GM19324 (cell line): ENCODE measurements around the gene ZDHHC14.

Source experiments
- ATAC-seq: cut with Tn5 transposase; IDR thresholded peaks from one replicate; pipeline ENCODE4 v1.9.1; 2021; ENCODE audit warnings: mild to moderate bottlenecking, moderate library complexity; ENCODE audit not compliant: unreplicated experiment, low FRiP score

The ZDHHC14 gene

GRCh38 chr6:157486572-157486971 is 105.6 kb downstream of the ZDHHC14 start:
- no peak for ATAC-seq

DNA sequence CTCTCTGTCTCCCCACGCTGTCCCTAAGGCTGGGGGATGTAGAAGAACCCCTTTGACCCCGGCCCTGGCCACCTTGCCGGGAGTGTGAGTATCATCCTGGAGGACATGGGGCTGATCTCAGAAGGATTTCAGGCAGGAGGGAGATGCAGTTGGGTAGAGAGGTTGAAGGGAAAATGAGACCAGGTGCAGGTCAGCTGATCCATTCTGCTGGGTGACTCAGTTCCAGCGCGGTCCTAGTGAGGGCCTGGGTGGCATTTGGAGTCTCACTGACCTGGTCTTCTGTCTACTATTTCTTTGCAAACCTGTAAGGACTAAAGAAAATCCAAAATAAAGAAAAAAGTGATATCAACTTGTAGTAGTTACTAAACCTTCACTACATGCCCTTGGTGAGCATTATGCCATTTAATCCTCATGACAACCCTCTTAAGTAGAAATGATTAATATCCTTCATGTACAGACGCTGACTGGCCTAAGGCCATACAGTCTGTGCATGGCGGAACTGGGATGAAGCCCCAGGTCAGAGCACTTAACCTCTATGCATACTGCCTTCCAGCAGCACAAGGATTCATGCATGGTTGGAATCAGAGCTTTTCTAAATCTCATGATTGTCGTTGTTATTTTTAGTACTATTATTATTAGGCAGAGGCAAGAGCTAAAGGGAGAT is 106.3 kb downstream of the ZDHHC14 start:
- ATAC-seq = no peak

- no peak for ATAC-seq
These were observed 107.1 kb downstream of the ZDHHC14 start for GRCh38 chr6:157488058-157488457.

GRCh38 chr6:157488716-157489118 is 107.7 kb downstream of the ZDHHC14 start:
- no peak for ATAC-seq

DNA sequence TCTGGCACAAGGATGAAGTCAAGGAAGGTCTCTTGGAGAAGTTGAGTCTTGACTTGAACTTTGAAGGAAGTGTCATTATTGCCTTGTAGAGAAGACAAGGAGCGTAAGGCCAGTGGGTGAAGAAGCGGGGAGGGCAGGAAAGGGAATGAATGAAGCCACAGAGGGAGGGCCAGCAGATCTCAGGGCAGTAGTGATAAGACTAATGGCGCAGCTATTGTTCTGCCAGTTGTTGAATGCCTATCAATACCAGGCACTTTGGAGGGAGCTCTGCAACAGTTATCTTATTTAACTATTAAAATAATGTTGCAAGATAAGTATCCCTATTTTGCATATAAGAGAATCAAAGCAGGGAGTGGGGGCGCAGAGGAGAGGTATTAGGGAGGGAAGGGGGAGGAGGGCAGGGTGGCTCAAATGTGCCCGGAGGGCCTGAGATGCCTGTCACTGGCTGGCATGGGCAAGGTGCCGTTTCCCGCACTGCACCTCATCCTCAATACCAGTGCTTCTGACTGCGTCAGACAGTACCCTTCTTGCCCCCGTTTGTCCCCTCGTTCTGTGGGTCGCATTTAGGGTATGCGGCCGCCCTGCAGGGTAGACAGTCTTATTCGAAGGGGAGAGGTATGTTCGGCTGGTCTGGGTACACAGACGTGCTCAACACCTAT is 109.8 kb downstream of the ZDHHC14 start:
- no peak for ATAC-seq

GRCh38 chr6:157491571-157492232 is 110.7 kb downstream of the ZDHHC14 start:
- no peak for ATAC-seq

- no peak for ATAC-seq
These were observed 111.3 kb downstream of the ZDHHC14 start for GRCh38 chr6:157492249-157492648.

DNA sequence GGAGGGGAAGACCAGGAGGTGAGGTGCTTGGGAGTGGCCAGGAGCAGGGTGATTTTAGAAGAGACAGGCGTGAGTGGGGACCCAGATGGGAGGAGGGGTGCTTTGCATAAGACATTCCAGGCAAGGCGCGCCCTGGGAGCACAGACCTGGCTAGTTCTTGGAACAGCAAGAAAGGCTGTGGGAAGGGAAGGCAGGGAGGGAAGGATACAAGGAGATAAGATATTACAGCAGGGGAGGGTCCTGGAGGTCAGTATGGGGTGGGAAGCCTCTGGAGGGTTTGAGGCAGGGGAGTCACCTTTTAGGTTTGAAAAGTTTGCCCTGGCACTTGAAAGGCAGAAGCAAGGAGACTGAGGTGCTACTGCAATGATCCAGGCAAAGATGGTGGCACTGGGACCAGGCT is 111.8 kb downstream of the ZDHHC14 start:
- no peak for ATAC-seq

- ATAC-seq = no peak
These were observed 112.2 kb downstream of the ZDHHC14 start for GRCh38 chr6:157493173-157493572.

DNA sequence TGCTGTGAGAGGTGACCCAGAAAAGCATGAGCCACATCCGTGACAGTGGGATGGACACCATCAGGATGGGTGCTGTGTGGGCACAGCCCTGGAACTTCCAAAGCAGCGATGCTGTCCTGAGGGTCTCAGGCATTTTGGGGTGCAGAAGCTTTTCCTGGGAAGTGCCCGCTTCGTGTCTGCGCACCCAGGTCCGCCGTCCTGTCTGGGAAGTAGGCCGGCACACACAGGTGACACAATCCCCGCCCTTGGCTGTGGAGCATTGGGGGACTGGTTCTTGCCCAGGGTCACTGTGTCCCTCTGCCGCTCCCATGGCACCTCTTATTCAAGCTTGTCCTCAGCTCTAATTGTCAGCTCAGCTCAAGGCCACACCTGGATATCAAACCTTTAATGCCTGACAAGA is 112.6 kb downstream of the ZDHHC14 start:
- ATAC-seq = no peak

DNA sequence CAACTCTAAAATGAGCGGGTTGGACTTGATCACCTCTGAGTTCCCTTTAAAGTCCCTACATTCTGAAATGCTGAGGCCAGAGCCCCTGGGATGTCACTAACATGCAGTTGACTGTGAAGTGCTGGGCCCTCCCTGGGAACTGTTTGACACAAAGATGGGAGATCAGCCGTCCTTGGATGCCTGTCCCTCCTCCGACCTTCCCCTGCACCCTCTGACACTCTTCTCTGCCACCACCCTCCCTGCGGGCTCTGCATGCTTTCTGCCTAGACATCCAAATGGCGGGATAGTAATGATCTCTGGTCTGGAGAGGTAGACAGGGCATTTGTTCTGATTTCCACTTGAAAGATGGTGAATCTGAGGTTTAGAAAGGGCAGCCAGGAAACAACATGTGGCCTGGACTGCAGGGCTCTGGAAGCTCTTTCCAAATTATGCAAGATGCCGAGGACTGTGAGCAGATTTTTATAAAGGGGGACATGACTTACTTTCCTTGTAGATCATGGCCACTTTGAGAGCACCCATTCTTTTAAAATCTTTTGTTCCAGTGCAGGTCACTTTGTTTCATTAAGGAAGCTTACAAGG is 113.2 kb downstream of the ZDHHC14 start:
- ATAC-seq = no peak

DNA sequence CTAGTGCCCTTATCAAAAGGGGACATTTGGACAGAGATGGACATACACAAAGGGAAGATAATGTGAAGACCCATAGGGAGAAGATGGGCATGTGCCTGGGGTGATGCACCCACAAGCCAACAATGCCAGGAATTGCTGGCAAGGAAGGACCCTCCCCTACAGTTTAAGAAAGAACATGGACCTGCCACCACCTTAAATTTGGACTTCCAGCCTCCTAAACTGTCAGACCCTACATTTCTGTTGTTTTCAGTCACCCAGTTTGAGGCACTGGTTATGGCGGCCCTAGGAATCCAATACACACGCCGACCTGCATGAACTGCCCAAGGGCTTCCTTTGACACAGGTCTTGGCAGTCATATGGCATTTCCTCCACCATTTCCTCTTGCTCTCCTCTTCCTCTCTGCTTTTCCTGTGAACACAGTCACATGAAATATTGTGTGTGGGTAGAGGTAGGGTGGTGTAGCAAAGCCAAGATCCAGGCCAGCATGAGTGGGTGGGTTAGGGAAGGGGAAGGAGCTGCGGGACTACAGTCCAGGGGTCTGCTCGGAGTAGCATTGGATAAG is 115.6 kb downstream of the ZDHHC14 start:
- ATAC-seq = no peak

DNA sequence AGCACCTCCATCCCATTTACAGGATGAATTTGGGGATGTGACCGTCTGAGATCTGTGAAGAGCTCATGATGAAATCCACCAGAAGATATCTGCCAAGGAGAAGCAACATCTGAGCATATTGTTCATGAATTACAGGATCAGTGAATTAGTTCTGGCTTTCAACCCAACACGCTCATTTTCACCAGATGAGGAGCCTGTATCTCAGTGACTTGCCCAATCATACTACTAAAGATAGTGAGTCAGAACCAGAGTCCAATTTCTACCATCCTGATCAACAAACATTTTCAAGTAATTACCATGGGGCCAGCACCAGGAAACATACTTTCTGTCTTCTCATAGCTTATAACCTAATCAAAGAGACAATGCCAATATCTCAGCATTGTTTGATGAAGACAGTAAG is 116.6 kb downstream of the ZDHHC14 start:
- ATAC-seq = no peak

GRCh38 chr6:157498817-157499216 is 117.8 kb downstream of the ZDHHC14 start:
- ATAC-seq = no peak

GRCh38 chr6:157500022-157500421 is 119.0 kb downstream of the ZDHHC14 start:
- ATAC-seq = no peak

- ATAC-seq = no peak
These were observed 122.2 kb downstream of the ZDHHC14 start for GRCh38 chr6:157503018-157503747.

- no peak for ATAC-seq
These were observed 125.0 kb downstream of the ZDHHC14 start for GRCh38 chr6:157505912-157506491.

- ATAC-seq = no peak
These were observed 129.6 kb downstream of the ZDHHC14 start for GRCh38 chr6:157510323-157511188.

DNA sequence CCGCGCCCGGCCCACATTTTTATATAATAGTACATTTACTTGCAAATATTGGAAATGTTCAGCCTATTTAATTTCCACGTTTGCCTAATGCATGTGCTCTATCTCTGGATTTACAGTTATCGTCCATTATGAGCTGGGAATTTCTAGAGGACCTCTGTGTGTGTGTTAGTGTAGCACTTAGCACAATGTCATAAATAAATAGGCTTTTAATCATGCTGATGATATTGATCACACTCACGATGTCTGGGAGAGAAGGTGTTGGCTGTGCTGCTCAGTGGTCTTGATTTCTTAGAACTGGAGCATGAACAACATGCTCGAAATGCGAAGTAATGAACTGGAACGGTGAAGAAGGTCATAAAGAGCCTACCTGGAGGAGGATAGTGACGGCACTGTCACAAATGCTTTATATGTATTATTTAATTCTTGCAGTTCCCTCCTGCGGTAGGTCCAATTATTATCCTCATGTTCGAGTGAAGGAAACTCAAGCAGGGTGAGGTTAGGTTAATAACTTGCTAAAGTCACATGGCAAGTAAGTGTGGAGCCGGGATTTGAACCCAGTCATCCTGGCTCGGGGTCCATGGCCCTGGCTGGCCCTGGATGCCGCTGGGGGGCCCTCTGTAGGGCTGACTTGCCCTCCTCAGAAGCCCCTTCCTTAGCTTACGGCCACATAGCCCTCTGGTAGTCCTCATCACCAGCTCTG is 130.8 kb downstream of the ZDHHC14 start:
- ATAC-seq = no peak
